Activated naive CD4-positive, alpha-beta T cell treated with anti-CD3 and anti-CD28 coated beads, Interleukin-2, amount 50 U/mL, for 16 hours (primary cell): ENCODE results near the gene ALDH1A1.

Experiments
- DNase-seq: peaks from one replicate; pipeline ENCODE4 v3.0.0-alpha.2; 2020

Gene ALDH1A1

GRCh38 chr9:72913382-72914009, 39.4 kb downstream of the ALDH1A1 start:
- no peak for DNase-seq

- no peak for DNase-seq
These were observed 40.1 kb downstream of the ALDH1A1 start for GRCh38 chr9:72912476-72913381.

- no peak for DNase-seq
These were observed 41.0 kb downstream of the ALDH1A1 start for GRCh38 chr9:72911816-72912215.

GRCh38 chr9:72911247-72911775, 41.5 kb downstream of the ALDH1A1 start:
- DNase-seq: no peak

- no peak for DNase-seq
These were observed 43.4 kb downstream of the ALDH1A1 start for GRCh38 chr9:72909428-72909827.

GRCh38 chr9:72907421-72907820, 45.4 kb downstream of the ALDH1A1 start:
- DNase-seq: no peak

GRCh38 chr9:72906810-72907209, 46.0 kb downstream of the ALDH1A1 start:
- no peak for DNase-seq

- DNase-seq: no peak
These were observed 47.1 kb downstream of the ALDH1A1 start for GRCh38 chr9:72905514-72906480.

- DNase-seq: no peak
These were observed 48.4 kb downstream of the ALDH1A1 start for GRCh38 chr9:72904267-72905093.

- no peak for DNase-seq
These were observed 49.8 kb downstream of the ALDH1A1 start for GRCh38 chr9:72903103-72903502.

GRCh38 chr9:72902268-72902667, 50.6 kb downstream of the ALDH1A1 start:
- no peak for DNase-seq

GRCh38 chr9:72899734-72900477, 52.9 kb downstream of the ALDH1A1 start:
- DNase-seq: no peak

- no peak for DNase-seq
These were observed 53.8 kb downstream of the ALDH1A1 start for GRCh38 chr9:72898784-72899733.

- DNase-seq: no peak
These were observed 54.5 kb downstream of the ALDH1A1 start for GRCh38 chr9:72898360-72898759.

GRCh38 chr9:72897069-72897649, 55.7 kb downstream of the ALDH1A1 start:
- no peak for DNase-seq

GRCh38 chr9:72896439-72896838, 56.4 kb downstream of the ALDH1A1 start:
- DNase-seq: no peak

GRCh38 chr9:72895122-72895521, 57.7 kb downstream of the ALDH1A1 start:
- DNase-seq: no peak

- no peak for DNase-seq
These were observed 58.5 kb downstream of the ALDH1A1 start for GRCh38 chr9:72894342-72894741.

GRCh38 chr9:72893437-72893836, 59.4 kb downstream of the ALDH1A1 start:
- no peak for DNase-seq

GRCh38 chr9:72891043-72891442, 61.8 kb downstream of the ALDH1A1 start:
- DNase-seq: no peak
